Measurements from ENCODE around the gene MAGOH. TPM values are rescaled to one million over a fixed set of nuclear protein-coding genes. Genes with fewer than 3 reads are reported as not detected.

The MAGOH gene
- total RNA-seq, 1 experiment from 2014 or later: 77.0 TPM

- Mint-ChIP-seq H3K9me3 (ENCODE audit: unreplicated experiment) (no peaks in the 10 kb centered on the region), H3K4me1 (ENCODE audit: low read depth, unreplicated experiment) (peaks cover 7% of the 10 kb centered on the region), H3K4me3 (ENCODE audit: unreplicated experiment) (no peak overlapping the region), H3K27me3 (ENCODE audit: insufficient read depth, unreplicated experiment) (no peaks in the 10 kb centered on the region), H3K36me3 (ENCODE audit: insufficient read depth, unreplicated experiment) (no peaks in the 10 kb centered on the region), H3K27ac (ENCODE audit: unreplicated experiment) (no peak overlapping the region)
- no peak for TF ChIP-seq CTCF (IDR thresholded peaks at IDR 0.05; ENCODE audit: insufficient read depth in 1 of 2, low read depth in 1 of 2, low read length in 1 of 2, severe bottlenecking in 1 of 2, unreplicated experiment in 1 of 2)
- Histone ChIP-seq H3K36me3 (ENCODE audit: control insufficient read depth, insufficient read depth, low read length) (no peaks in the 10 kb centered on the region), H3K9me3 (no peaks in the 10 kb centered on the region), H3K4me1 (peaks cover 8% of the 10 kb centered on the region), H3K4me3 (ENCODE audit: low read depth, low read length) (no peak overlapping the region), H3K27me3 (replicated peaks; ENCODE audit: control insufficient read depth, insufficient read depth, low read length) (no peaks in the 10 kb centered on the region)
- POLR2A ChIA-PET: no interaction called here
- CTCF ChIA-PET: no interaction called here
- no peak for DNase-seq
- no TSS peak for BruUV-seq (replicated peaks)
- intact Hi-C loops (cut with micrococcal nuclease; ENCODE audit: unreplicated experiment): no loop called here
Measured at GRCh38 chr1:53189061-53189460, 49.3 kb downstream of the MAGOH start.

- H3K36me3 Mint-ChIP-seq (ENCODE audit: insufficient read depth, unreplicated experiment): no peaks in the 10 kb centered on the region
- Histone ChIP-seq H3K4me1 (peaks cover 18% of the 10 kb centered on the region), H3K9me3 (no peaks in the 10 kb centered on the region), H3K27me3 (replicated peaks; ENCODE audit: control insufficient read depth, insufficient read depth, low read length) (no peaks in the 10 kb centered on the region), H3K4me3 (ENCODE audit: low read depth, low read length) (no peak overlapping the region), H3K36me3 (ENCODE audit: control insufficient read depth, insufficient read depth, low read length) (no peaks in the 10 kb centered on the region)
- H3K9me3 Mint-ChIP-seq (ENCODE audit: unreplicated experiment): no peaks in the 10 kb centered on the region
- no peak for DNase-seq
- no peak for TF ChIP-seq CTCF (IDR thresholded peaks at IDR 0.05; ENCODE audit: insufficient read depth in 1 of 2, low read depth in 1 of 2, low read length in 1 of 2, severe bottlenecking in 1 of 2, unreplicated experiment in 1 of 2)
- no peak overlapping the region for H3K27ac Mint-ChIP-seq (ENCODE audit: unreplicated experiment)
- intact Hi-C loops (cut with micrococcal nuclease; ENCODE audit: unreplicated experiment): no loop called here
- ChIA-PET CTCF (no interaction called here), POLR2A (no interaction called here)
- BruUV-seq (replicated peaks): no TSS peak
- no peak overlapping the region for H3K4me3 Mint-ChIP-seq (ENCODE audit: unreplicated experiment)
- H3K27me3 Mint-ChIP-seq (ENCODE audit: insufficient read depth, unreplicated experiment): no peaks in the 10 kb centered on the region
- peaks cover 7% of the 10 kb centered on the region for H3K4me1 Mint-ChIP-seq (ENCODE audit: low read depth, unreplicated experiment)
Measured at GRCh38 chr1:53188099-53188498, 50.2 kb downstream of the MAGOH start.

GRCh38 chr1:53187401-53187800, 50.9 kb downstream of the MAGOH start:
- Histone ChIP-seq H3K36me3 (ENCODE audit: control insufficient read depth, insufficient read depth, low read length) (no peaks in the 10 kb centered on the region), H3K4me1 (peaks cover 25% of the 10 kb centered on the region), H3K9me3 (no peaks in the 10 kb centered on the region), H3K4me3 (ENCODE audit: low read depth, low read length) (no peak overlapping the region), H3K27me3 (replicated peaks; ENCODE audit: control insufficient read depth, insufficient read depth, low read length) (no peaks in the 10 kb centered on the region)
- no peak for DNase-seq
- H3K27me3 Mint-ChIP-seq (ENCODE audit: insufficient read depth, unreplicated experiment): no peaks in the 10 kb centered on the region
- no peak overlapping the region for H3K4me3 Mint-ChIP-seq (ENCODE audit: unreplicated experiment)
- no peak for TF ChIP-seq CTCF (IDR thresholded peaks at IDR 0.05; ENCODE audit: insufficient read depth in 1 of 2, low read depth in 1 of 2, low read length in 1 of 2, severe bottlenecking in 1 of 2, unreplicated experiment in 1 of 2)
- POLR2A ChIA-PET: no interaction called here
- intact Hi-C loops (cut with micrococcal nuclease; ENCODE audit: unreplicated experiment): no loop called here
- no peaks in the 10 kb centered on the region for H3K9me3 Mint-ChIP-seq (ENCODE audit: unreplicated experiment)
- no TSS peak for BruUV-seq (replicated peaks)
- CTCF ChIA-PET: interaction anchor here (0.5 kb wide), 1 partner anchor 486 kb away, joined by 3 read pairs; no protein-coding TSS in a partner anchor
- no peaks in the 10 kb centered on the region for H3K36me3 Mint-ChIP-seq (ENCODE audit: insufficient read depth, unreplicated experiment)
- peaks cover 7% of the 10 kb centered on the region for H3K4me1 Mint-ChIP-seq (ENCODE audit: low read depth, unreplicated experiment)
- H3K27ac Mint-ChIP-seq (ENCODE audit: unreplicated experiment): no peak overlapping the region
